Fibroblast of skin of right biceps (primary cell): ENCODE measurements around the gene STX2.
A peak's percentile ranks its signal among the peaks of the same experiment; 100 is the strongest.
"Not testable (repeated sequence)": the region's sequence is repeated elsewhere in the genome, so short reads cannot be mapped to it uniquely, and the experiment has no call there.

Source experiments
- DNase-seq: peaks from one replicate; pipeline ENCODE4 v3.0.0-alpha.2; 2013

STX2 gene

DNA sequence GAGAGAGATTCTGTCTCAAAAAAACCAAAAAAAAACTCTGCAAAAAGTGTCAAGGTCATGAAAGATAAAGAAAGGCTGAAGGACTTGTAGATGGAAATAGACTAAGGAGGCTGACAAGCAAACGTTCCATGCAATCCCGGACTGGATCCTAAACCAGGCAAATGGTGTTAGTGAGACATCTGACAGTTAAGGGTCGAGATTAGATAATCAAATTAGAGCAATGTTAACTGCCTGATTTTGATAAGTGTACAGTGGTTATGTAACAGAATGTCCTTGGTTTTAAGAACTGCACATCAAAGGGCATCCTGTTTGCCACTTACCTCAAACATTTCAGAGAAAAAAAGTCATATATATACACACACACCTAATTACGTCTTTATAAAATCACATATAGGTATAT, 29.4 kb upstream of the STX2 start:
- no peak for DNase-seq

DNA sequence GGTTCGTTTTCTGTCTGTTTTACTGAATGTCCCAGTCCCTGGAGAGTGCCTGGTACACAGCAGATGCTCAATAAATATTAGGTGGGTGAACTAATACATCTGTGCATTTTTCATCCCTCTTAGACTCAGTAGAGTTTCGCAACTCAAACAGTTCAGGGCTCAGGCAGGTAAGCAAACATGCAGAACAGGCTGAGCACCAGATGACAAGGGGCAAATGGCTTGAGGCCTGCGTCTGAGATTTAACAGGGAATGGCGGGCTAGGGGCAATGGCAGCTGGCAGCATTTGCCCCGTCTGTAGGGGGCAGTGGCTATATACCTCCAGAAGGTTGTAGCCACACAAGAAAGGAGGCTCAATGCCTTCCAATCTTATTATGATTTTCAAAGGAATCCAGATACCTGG, 24.2 kb upstream of the STX2 start:
- no peak for DNase-seq

DNA sequence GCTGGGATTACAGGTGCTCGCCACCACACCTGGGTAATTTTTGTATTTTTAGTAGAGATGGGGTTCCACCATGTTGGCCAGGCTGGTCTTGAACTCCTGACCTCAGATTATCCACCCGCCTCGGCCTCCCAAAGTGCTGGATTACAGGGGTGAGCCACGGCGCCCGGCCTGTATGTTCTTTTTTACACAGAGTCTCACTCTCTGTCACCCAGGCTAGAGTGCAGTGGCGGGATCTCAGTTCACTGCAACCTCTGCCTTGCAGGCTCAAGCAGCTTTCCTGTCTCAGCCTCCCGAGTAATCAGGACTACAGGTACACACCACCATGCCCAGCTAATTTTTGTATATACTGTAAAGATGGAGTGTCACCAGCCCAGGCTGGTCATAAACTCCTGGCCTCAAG, 23.7 kb upstream of the STX2 start:
- DNase-seq = not testable (repeated sequence)

DNA sequence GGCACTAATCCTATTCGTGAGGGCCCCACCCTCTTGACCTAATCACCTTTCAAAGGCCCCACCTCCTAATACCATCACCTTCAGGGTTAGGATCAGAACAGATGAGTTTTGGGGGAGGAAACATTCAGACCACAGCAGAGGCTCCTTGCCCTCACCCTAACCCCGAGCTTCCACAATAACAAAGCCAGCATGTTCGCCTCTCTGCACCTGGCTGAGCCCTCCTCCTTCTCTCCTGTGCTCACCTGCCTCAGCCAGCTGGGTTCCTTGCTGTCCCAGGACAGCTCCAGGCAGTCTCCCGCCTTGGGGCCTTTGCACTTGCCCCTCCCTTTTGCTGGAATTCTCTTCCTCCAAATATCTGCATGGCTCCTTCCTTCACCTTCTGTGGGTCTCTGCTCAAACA, 23.1 kb upstream of the STX2 start:
- DNase-seq = no peak

DNA sequence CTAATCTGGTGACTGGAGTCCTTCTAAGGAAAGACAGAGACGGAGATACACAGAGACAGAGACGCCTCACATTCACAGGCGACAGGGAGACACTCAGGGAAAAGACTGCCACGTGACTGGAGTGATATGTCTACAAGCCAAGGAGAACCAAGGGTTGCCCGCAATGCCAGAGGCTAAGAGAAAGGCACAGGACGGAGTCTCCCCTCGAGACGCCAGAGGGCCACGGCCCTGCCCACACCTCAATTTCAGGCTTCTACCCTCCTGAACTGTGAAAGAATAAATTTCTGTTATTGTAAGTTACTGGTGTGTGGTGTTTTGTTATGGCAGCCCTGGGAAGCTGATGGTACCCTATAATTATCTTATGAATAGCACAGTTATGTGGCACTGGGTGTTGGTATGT, 21.3 kb upstream of the STX2 start:
- no peak for DNase-seq

DNA sequence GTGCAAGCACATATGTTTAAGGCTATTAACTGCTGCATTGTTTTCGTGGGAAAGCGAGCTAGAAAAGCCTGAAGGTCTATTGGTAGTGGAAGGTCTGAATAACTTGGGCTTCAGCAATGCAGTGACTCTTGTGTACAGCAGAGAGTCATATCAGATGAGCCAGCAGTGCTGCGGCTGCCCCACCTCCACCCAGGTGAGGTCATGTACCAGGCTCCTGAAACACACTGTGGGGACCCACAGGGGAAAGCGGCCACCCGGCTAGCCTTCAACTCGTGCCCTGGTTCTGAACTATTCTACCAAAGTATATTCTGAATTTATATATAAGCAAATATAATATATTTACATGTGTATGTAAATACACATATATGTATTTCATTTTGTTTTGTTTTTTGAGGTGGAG, 20.1 kb upstream of the STX2 start:
- DNase-seq = no peak

DNA sequence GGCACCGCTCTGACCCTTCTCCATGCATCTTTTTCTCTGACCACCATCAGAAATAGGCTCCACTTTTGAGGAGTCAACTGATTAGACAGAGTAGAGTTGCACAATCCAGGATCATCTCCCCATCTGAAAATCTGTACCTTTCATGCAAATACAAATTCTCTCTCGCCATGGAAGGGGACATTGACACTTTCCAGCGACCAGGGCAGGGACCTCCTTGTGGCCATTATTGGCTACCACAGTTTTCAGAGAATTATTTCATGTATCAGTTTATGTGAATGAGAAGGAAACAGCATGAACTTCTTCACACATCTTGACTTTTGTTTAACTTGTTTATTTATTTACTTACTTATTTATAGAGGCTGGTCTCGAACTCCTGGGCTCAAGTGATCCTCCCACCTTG, 19.0 kb upstream of the STX2 start:
- no peak for DNase-seq

DNA sequence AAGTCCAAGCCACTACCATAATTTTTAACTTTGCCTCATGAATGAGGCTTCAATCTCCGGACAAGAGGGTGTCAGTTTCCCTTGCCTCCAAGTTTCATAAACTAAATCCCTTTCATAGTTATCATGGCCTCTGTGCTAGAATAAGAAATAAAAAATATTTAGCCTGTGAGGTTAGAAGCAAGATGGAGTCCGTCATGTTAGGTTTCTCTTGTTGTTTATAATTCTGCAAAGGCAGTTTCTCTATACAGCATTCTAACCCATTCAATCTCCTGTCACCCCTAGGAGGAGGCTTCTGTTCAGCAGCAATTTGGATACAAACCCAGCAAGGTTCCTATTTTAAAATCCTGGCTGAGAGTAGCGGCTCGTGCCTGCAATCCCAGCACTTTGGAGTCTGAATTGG, 17.0 kb upstream of the STX2 start:
- DNase-seq = no peak

DNA sequence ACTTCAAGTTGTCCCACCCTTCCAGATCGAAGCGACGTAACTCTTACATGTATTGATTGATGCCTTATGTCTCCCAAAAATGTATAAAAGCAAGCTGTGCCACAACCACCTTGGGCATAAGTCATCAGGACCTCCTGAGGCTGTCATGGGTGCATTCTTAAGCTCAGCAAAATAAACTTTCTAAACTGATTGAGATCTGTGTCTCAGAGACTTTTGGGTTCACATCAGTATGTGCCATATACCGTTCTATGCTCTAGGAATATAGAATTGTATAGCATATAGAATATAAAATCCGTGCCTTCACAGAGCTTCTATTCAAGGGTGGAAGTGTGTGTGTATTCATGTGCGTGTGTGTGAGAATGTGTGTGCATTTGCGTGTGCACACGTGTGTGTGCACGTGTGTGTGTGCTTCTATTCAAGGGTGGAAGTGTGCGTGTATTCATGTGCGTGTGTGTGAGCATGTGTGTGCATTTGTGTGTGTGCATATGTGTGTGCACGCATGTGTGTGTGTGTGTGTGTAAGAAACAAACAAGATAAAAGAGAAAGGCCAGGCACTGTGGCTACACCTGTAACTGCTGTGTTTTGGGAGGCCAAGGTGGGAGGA, 11.5 kb upstream of the STX2 start:
- DNase-seq = no peak

DNA sequence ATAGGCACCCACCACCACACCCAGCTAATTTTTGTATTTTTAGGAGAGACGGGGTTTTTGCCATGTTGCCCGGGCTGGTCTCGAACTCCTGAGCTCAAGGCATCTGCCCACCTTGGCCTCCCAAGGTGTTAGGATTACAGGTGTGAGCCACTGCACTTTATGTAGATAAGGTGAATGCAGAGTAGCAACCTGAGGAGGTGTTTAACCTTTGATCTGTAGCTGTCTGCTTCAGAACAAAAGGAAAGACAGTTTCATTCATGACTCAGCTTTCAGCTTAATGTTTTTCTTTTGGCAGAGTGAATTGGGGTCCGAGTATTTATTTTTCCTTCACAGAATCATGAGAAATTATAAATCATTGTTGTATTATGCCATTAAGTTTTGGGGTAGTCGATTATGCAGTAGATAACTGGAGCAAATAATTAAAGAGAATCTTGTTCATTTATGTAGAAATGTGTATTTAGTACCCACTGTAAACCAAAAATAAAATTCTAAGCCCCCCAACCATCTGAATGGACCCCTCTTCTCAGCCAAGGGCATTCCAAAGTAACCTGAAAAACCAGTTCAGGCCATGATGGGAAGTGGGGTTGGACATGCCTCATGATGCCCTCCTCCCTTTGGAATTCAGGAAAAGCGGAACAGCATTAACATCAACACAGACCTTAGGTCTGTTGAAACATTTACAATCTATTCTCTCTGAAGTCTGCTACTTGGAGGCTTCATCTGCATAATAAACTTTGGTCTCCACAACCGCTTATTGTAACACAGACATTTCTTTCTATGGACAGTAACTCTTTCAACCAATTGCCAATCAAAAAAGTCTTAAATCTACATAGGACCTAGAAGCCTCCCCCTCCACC, 10.7 kb upstream of the STX2 start:
- DNase-seq = no peak

DNA sequence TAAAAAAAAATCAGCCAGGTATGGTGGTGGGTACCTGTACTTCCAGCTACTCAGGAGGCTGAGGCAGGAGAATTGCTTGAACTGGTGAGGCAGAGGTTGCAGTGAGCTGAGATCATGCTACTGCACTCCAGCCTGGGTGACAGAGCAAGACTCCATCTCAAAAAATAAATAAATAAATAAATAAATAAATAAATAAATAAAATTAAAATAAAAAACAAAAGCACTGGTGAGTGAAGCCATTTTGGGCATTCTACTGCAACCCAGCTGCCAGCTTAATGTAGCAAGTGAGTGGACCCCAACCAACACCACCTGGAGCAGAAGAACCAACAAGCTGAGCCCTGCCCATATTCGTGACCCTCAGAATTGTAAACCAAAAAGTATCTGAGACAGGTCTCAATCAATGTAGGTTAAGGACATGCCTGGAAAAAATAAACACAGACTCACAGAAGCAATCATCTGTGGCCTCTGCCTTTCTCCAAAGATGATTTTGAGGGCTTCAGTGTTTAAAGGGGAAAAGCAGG, 9.8 kb upstream of the STX2 start:
- not testable (repeated sequence) for DNase-seq

DNA sequence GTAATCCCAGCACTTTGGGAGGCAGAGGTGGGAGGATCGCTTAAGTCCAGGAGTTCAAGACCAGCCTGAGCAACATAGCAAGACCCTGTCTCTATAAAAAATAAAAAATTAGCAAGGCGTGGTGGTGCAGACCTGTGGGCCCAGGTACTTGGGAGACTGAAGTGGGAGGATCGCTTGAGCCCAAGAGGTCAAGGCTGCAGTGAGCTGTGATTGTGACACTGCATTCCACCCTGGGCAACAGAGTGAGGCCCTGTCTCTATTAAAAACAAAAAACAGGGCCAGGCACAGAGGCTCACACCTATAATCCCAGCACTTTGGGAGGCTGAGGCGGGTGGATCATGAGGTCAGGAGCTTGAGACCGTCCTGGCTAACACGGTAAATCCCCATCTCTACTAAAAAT, 9.1 kb upstream of the STX2 start:
- DNase-seq = not testable (repeated sequence)

DNA sequence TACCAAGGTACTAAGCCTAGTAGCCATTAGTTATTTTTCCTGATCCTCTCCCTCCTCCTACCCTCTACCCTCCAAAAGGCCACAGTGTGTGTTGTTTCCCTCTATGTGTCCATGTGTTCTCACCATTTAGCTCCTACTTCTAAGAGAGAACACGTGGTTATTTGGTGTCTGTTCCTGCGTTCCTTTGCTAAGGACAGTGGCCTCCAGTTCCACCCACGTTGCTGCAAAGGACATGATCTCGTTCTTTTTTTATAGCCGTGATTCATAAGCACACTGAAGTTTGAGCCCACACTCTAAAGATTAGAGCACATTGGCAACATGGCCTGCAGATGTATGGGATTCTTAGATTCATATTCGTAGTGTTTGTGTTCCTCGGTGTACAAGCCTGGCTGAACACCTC, 8.1 kb upstream of the STX2 start:
- DNase-seq = peak; percentile 60

DNA sequence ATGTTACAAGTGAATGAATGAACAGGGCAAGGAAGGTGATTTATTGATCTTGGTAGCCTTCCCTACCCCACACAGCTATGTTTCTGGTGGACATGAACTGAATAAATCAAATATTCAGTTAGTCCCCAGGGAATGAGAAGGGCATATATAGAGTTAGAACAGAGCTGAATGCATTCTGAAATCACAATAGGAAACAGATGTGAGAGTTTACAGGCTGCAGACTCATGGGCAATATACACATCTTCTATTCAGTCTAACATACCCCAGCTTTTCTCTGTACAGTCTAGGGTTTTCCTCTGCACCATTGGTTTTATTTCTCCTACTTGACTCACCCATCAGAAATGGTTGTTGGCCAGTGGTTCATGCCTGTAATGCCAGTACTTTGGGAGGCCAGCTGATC, 7.3 kb upstream of the STX2 start:
- peak; percentile 88 for DNase-seq

DNA sequence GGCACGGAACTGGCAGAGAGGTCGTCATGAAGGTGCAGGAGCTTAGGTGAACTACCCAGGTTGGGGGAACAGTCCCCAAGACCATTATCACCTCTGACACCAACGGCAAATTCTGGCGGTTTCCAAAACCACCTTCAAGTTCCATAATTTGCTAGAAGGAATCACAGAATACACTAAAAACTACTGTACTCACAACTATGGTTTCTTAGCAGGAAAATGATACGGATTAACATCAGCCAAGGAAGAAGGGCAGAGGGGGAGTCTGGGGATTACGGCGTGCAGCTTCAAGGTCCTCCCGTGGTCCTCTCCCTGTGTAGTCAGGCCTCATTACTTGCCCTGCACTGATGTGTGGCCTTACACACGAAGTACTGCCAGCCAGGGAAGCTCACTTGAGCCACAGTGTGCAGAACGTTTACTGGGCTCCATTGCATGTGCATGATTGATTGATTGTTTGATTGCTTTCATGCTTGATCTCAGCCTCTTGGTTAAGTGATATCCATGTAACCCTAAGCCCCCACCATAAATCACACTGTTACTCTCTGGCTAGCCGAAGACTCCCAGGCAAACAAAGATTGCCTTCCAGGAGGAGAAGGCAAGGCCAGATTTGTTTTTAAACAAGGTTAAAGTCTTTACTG, 837 bp upstream of the STX2 start:
- no peak for DNase-seq

DNA sequence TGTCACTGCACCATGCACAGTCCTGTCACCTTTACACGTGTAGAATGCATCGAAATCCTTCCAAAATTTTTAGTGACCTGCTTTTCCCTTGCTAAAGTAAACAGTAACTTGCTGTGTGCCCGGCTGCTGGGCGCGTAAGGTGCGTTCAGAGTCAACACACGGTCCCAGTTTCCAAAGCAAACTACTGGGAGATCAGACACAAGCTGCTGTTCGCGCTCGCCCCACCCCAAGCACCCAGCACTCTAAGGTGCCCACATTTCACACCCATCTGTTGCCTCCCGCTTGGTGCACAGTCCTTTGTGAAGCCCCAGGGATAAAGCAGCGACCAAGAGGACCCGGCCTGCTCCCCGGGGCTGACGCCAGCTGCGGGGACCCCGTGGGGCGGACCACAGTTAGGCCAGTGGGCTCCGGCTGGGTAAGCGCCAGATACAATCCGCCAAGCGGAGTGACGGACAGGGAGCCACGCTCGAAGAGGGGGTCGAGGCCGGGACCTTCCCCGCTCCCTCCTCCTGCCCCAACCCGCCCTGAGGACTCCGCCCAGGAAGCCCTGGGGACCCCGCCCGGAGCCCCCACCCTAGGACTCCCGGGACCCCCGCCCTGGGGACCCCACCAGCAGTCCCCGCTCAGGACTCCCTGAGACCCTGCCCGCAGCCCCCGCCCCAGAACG, 633 bp downstream of the STX2 start:
- DNase-seq = no peak

DNA sequence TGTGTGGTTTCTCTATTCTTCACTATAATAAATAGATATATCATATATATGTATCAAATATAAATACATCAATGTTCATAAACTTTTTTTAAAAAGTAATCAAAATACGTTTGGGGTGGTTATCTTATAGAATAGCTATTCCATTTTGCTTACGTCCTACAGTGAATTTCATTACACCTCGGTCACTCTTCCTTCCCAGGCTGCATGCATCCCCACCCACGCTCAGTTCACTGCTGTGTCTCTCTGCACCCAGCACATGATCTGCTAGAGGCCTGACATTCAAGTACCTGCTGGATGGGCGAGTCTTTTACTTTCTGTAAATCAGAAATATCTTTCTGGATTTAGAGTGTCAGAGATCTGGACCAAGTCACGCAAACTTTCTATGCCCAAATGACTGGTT, 3.6 kb downstream of the STX2 start:
- no peak for DNase-seq

DNA sequence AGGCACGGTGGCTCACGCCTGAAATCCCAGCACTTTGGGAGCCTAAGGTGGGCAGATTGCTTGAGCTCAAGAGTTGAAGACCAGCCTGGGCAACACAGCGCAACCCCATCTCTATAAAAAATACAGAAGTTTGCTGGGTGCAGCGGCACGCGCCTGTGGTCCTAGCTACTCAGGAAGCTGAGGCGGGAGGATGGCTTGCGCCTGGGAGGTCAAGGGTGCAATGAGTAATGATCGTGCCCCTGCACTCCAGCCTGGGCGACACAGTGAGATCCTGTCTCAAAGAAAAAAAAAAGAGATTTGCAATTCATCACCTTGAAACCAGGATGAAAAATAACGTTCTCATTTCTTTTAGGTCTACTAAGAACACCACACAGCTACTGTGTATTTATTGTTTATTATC, 4.0 kb downstream of the STX2 start:
- DNase-seq = no peak

DNA sequence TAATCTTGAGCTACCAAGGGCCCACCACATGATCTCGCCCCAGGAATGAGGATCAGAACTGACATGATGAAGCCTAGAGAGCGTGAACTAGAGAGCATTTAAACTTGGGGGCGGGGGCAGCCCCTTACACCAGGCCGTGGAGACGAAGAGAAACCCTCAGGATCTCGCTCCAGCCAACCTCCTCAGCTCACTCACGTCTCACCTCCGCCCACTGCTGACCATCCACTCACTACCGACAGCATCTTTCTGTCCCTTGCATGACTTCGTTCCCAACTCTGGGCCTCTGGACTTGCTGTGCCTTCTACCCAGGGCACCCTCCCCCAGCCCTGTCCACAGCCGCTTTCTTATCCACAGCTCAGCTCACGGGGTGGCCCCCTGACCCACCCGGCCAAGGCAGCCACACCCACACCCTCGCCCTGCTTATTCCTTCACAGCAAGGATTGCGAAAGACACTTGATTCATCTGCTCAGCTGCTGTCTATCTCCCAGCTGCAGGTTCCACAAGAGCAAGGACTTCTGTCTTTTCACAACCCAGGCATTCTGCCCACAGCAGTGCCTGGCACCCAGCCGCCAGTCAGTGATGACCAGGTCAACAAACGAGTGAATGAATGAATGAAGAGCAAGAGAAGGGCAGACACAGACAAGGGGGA, 6.4 kb downstream of the STX2 start:
- DNase-seq = peak; percentile 26

DNA sequence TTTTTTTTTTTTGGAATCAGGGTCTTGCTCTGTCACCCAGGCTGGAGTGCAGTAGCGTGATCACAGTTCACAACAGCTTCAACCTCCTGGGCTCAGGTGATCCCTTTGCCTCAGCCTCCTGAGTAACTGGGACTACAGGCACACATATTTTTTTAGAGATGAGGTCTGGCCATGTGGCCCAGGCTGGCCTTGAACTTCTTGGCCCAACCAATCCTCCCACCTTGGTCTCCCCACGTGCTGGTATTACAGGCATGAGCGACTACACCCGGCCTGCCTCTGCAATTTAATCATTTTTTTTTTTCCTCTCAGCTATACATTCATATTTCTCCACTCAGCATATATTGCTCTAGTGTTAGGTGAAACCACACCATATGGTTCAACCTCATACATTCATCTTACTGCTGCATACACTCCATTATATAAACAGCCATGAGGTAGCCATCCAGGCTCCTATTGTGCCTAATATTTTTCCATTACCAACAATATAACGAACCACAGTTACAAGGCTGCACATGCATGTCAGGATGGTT, 7.1 kb downstream of the STX2 start:
- no peak for DNase-seq

DNA sequence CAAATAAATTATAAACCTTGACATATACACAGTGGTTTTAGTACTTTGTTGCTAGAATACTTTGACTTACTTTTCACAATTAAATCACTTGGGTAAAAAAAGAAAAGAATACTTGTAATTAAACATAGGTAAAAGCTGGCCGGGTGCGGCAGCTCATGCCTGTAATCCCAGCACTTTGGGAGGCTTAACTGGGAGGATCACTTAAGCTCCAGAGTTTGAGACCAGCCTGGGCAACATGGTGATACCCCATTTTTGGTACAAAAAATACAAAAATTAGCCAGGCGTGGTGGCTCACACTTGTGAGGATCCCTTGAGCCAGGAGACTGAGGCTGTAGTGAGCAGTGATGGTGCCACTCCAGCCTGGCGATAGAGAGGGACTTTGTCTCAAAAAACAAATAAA, 7.8 kb downstream of the STX2 start:
- DNase-seq = no peak

DNA sequence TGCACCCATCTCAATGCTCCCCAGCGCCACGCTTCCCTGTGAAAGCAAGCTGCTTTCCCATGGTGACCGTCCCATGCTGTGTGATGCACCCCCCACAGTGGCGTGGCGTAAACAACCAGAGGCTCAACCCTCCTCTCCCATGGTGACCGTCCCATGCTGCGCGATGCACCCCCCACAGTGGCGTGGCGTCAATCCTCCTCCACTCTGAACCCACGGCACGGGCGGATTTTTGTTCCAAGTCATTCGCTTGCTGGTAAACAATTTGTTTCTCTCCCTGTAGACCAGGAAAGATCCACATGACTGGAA, 8.9 kb downstream of the STX2 start:
- no peak for DNase-seq
